Stimulated activated CD4-positive, alpha-beta T cell treated with anti-CD3 and anti-CD28 coated beads, Interleukin-12 subunit alpha, Interleukin-12 subunit beta, amount 100 ng/mL, for 24 hours (primary cell): ENCODE results near the gene HEY2.
A peak's percentile ranks its signal among the peaks of the same experiment; 100 is the strongest.
"Not testable (repeated sequence)": the region's sequence is repeated elsewhere in the genome, so short reads cannot be mapped to it uniquely, and the experiment has no call there.

Experiments used
- DNase-seq, 2 experiments: peaks; one replicate each; pipeline ENCODE4 v3.0.0-alpha.2; 2020; ENCODE audit warnings: low read depth in 2 of 2

The HEY2 gene

DNA sequence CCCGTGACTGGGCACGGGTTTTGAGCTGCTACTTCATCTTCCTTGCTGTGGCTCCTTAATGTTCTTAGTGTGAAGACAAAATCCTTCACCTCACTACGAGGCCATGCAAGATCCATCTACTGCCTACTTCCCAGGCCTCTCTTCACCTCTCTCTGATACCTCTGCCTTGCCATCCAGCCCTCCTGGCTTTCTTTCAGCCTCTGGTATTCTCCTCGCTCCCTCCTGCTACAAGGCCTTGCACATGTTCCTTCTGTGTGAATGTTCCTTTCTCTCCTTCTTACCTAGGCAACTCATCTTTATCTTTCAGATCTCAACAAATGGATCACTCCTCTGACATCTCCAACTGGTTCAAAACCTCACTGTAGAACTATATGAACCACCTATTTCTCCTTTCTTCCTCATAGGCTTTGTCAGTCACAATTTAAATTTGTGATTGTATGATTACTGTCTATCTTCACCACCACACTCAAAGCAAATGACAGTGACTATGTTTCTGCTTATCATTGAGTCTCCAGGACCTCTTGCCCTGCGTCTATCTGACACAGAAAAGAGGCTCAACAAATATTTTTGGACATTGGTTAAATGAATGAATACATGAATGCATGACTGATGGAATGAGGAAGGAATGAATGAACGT lies 19.8 kb downstream of the HEY2 start:
- DNase-seq: no peak

- DNase-seq: no peak
These were observed 24.2 kb downstream of the HEY2 start for GRCh38 chr6:125773387-125774341.

DNA sequence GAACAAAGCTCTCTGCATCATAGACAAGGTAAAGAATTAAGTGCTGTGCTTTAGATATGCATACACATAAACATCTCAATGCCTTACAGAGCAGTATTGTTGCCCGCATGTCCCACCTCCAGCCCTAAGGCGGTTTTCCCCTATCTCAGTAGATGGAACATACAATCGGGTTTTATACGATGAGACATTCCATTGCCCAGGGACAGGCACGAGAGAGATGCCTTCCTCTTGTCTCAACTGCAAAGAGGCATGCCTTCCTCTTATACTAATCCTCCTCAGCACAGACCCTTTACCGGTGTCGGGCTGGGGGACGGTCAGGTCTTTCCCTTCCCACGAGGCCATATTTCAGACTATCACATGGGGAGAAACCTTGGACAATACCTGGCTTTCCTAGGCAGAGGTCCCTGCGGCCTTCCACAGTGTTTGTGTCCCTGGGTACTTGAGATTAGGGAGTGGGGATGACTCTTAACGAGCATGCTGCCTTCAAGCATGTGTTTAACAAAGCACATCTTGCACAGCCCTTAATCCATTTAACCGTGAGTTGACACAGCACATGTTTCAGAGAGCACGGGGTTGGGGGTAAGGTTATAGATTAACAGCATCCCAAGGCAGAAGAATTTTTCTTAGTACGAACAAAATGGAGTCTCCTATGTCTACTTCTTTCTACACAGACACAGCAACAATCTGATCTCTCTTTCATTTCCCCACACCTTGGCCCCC lies 26.8 kb downstream of the HEY2 start:
- DNase-seq: not testable (repeated sequence)

DNA sequence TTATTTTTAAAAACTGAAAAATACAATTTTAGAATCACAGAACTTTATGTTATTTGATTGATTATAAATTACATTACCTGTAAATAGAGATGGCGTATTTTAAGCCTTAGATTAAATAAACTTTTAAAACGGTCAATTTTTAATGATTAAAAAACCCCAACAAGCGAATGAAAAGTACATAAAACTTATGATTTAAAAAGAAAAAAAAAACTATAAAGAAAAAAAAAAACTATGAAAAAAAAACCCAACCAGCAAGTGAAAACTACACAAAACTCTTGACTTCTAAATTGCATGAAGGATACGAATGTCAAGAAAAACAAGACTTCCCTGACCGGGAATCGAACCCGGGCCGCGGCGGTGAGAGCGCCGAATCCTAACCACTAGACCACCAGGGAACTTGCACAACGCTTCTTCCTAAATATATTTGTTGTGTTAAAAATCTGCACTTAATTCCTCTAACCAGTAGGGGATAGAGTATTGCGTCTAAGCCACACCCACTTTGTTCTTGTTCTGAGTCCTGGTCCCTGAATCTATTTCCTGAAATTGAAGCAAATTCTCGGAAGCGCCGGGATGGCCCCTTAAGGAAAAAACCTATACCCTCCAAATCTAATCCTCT lies 30.6 kb downstream of the HEY2 start:
- DNase-seq: peak; percentile 77 to 89

GRCh38 chr6:125780540-125781313 lies 31.3 kb downstream of the HEY2 start:
- DNase-seq: peak; percentile 32 to 37

GRCh38 chr6:125781314-125781868 lies 32.0 kb downstream of the HEY2 start:
- no peak for DNase-seq

DNA sequence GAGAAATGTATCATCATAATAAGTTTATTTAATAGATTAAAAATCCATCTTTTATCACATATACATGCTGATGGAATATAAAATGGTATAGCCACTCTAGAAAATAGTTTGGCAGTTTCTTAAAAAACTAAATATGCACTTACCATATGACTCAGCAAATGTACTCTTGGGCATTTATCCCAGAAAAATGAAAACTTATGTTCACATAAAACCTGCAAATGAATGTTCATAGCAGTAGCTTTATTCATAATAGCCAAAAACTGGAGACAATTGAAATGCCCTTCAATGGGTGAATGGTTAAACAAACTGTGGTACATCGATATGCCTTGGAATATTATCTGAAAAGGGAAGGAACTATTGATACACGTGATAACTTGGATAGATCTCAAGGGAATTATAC lies 34.9 kb downstream of the HEY2 start:
- no peak for DNase-seq

- DNase-seq: no peak
These were observed 38.4 kb downstream of the HEY2 start for GRCh38 chr6:125787791-125788190.

DNA sequence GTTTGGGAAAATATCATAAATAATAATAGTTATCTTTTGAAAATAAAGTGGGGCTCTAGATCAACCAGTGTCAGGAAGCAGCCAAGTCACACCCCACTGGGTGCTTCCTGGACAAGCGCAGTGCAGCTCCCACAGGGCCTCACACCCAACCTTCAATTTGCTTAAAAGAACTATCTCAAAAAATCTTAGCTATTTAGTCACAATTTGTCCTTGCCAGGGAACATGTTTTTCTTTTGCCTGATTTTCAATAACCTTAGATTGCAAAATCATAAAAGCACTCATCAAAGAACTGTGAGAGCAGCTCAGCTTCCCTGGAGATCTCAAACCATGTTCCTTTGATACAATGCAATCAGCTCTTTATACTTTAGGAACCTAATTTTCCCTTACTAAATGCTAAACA lies 39.7 kb downstream of the HEY2 start:
- DNase-seq: no peak

GRCh38 chr6:125789576-125790357 lies 40.3 kb downstream of the HEY2 start:
- peak in 1 of 2 experiments; percentile 24 for DNase-seq

DNA sequence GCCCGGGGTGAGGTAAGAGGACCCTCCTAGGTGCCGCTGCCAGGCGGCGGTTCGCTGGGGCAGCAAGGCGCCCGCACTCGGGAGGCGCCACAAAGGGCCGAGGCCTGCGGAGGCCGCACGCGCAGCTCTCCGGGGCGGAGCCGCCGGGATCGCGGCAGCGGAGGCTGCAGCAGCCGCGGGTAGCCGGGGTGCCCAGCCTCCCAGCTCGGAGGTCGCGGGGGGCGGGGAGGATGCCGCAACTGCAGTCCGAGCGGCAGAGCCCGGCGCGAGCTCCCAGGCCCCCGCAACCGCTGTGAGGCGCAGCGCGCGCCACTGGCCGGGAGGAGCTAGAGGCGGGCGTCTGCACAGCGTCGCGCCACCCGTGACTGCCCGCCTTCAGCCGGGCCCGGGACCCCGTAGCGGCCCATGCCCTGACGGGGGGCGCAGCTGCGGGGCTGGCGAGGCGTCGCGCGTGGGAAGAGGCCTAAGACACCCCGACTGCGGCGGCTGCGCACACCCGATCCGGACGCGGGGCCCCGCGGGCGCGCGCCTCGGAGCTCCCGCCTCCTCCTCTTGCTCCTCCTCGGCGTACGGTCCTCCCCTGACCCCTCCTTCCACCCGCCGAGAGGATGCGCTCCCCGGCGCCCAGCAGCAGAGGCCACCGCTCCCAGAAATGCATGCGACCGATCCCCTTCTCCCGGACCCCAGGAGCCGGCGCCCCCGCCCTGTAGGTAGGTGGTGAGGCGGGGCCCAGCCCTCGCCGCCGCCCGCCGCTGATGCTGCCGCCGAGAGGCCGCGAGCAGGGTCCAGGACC lies 41.1 kb downstream of the HEY2 start, which contains the start of gene NCOA7:
Gene NCOA7, plus strand, starts transcription at position 603 of the 793 bp plus-strand sequence. CDS start 24,395 bp downstream, outside the sequence.
- DNase-seq: peak; percentile 61 to 73

DNA sequence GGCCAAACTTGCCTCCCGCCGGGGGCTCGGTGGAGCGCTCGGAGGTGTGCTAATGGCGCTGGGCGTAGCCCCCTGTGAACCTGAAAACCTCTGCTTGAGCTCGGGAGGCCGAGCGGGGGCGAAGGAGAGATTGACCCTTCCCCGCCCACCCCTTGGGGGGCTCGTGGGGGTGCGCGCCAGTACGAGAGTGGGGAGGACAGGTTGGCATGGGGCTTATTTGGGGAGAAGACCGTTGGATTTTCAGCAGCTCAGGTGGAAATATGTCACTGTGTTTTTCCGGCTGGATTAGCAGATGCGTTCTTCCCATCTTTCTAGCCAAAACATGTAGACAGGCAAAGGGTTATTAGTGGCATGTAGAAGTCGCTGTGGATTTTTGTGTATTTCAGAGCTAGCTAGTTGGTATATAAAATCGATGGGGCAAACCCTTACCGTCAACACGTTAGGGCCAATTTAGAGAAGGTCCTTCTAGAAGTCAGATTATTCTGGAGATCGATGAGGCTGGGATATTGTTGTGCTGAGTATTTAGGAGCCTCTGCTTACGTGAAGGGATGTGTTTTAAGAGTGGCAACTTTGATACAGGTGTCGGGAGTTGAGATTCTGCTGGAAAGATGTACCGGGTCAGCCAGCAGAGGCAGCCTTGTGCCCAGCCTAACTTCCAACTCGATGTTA lies 41.9 kb downstream of the HEY2 start:
- DNase-seq: peak in 1 of 2 experiments; percentile 21

DNA sequence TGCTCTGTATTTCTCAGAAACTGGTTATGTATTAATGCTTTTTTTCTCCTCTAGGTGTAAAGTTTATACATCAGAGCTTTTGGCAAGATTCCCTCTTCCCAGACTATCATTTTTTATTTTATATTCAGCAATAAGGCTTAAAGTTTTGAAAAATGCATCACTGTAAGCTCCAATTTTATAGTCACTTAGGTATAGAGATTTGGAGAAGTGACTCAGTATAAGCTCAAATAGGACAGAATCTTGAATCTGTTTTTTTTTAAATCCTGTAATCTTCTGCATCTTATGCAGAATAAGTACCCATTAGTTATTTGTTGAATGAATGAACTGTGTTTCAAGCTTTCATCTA lies 42.4 kb downstream of the HEY2 start:
- DNase-seq: no peak

- no peak for DNase-seq
These were observed 42.7 kb downstream of the HEY2 start for GRCh38 chr6:125792172-125792571.

DNA sequence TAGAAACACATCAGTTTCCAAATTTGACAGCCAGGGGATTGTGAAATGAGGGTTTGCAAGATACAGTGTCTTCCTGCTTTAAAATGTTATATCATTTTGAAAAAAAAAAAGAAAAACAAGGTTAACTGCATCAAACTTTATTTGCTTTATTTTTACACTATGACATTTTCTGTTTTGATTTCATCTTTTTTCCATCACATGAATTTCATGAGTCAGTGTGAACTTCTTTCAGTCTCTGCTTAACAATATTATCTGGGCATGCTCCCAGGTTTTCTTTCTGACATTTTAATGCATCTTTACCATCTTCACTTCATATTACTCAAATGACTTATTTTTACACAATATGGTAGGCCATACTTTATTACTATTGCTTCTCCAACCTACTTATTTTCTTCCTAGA lies 43.2 kb downstream of the HEY2 start:
- DNase-seq: no peak

DNA sequence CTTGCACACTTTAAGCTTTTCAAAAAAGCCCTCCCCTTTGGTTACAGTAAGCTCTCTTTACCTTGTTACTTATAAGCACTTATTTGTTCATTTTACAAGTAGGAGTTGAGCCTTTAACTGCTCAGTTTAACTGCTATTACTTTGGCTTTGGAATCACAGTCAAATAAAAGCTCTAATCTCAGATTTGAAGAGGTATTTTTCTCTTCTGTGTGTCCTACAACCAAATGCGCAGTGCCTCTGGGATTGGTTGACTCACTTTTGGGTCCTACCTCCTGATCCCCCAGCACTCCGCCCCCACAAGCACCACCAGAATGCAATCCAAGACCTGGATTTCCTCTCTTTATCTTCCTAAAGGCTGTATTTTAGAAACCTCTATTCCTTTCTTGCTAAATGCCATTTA lies 43.8 kb downstream of the HEY2 start:
- no peak for DNase-seq

GRCh38 chr6:125793863-125794262 lies 44.4 kb downstream of the HEY2 start:
- no peak for DNase-seq

- no peak for DNase-seq
These were observed 45.1 kb downstream of the HEY2 start for GRCh38 chr6:125794342-125795137.
